T47D (cell line): ENCODE data around the gene VDAC1.
"Not testable (repeated sequence)": the region's sequence is repeated elsewhere in the genome, so short reads cannot be mapped to it uniquely, and the experiment has no call there.

Experiments
- DNase-seq, 2 experiments: peaks; one replicate each; pipeline versions ENCODE4 v3.0.0 to v3.0.0-alpha.2; 2011 to 2012; ENCODE audit warnings: low read depth in 1 of 2, low spot score in 1 of 2
- JUND ChIP-seq: IDR thresholded peaks from 2 replicates; pipeline ENCODE4 v1.6.1; 2012; ENCODE audit warnings: low read depth
- in situ Hi-C: cut with HindIII; loops from 2 replicates; pipeline ENCODE4 v1.10.0; 2016; ENCODE audit warnings: low sequenced_read_pairs, low pct_unique_long_range_greater_than_20kb

VDAC1 gene

GRCh38 chr5:133967698-133968203, 37.0 kb downstream of the VDAC1 start:
- no peak for TF ChIP-seq JUND
- no peak for DNase-seq
- in situ Hi-C loops, result no loop called here

GRCh38 chr5:133967124-133967523, 37.7 kb downstream of the VDAC1 start:
- TF ChIP-seq JUND, result no peak
- in situ Hi-C loops, result no loop called here
- no peak for DNase-seq

DNA sequence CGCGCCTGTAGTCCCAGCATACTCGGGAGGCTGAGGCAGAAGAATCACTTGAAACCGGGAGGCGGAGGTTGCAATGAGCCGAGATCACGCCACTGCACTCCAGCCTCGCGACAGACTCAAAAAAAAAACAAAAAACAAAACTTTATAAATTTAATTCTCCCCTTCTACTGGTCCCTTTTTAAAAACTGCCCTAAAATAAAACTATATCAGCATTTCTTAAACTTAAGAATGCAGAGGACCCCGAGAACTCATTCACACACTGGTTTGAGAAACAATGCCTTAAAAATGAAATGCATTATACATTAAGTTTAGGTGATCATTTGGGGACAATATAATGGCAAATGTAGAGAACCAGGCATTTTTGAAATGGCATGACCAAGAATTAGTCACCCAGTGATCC, 38.7 kb downstream of the VDAC1 start:
- no peak for TF ChIP-seq JUND
- in situ Hi-C loops, result no loop called here
- DNase-seq, result no peak

GRCh38 chr5:133963493-133964128, 41.2 kb downstream of the VDAC1 start:
- in situ Hi-C loops, result no loop called here
- no peak for DNase-seq
- TF ChIP-seq JUND, result no peak

DNA sequence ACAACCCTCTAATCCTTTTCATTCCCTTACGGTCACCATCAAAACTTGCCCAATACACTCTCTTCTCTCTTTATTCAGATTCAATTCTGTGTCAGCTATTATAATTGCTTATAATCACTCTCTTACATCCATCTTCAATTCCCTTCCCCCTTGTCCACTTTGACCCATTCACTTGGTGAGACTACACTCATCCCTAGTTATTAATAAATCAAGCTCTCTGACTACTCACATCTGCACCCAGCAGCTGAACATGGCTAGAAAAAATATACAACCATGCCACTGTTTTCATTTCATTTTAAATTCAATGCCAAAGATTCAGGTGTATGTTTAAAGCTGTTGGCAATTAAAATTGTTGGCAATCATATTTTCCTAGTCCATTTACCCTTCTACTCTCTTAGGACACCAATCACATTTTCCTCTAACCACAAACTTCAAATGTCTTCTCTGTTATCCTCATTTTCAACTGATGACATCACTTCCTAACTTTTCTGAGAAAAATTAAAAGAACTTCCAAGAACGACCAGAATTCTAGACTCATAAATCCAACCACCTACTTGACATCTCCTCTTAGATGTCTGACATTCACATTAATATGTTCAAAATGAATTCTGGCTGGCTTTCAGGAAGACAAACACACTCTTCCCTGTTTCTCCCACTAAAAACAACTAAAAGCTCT, 41.8 kb downstream of the VDAC1 start:
- no peak for DNase-seq
- in situ Hi-C loops, result no loop called here
- TF ChIP-seq JUND, result no peak

DNA sequence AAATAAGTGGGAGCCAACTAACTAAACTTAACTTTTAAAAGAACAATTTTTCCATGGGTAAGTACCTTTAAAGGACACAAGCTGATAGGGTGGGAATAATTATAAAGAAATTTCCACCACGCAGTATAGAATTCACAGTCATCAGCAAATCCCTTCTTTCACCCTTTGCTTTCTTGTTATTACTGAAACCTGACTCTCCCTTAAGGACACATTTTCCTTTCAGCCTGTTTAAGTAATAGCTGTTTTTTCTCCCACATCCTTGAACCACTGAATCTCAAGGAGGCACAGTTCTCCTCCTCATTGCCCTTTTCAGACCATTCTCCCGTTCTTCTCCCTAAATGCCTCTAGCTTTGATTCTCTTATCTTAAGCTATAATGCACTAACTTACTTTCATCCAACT, 42.6 kb downstream of the VDAC1 start:
- no peak for TF ChIP-seq JUND
- in situ Hi-C loops, result no loop called here
- no peak for DNase-seq

GRCh38 chr5:133959643-133960042, 45.1 kb downstream of the VDAC1 start:
- DNase-seq, result no peak
- no peak for TF ChIP-seq JUND
- in situ Hi-C loops, result no loop called here

- DNase-seq, result no peak
- TF ChIP-seq JUND, result no peak
- in situ Hi-C loops, result no loop called here
These were observed 47.2 kb downstream of the VDAC1 start for GRCh38 chr5:133957591-133957990.

DNA sequence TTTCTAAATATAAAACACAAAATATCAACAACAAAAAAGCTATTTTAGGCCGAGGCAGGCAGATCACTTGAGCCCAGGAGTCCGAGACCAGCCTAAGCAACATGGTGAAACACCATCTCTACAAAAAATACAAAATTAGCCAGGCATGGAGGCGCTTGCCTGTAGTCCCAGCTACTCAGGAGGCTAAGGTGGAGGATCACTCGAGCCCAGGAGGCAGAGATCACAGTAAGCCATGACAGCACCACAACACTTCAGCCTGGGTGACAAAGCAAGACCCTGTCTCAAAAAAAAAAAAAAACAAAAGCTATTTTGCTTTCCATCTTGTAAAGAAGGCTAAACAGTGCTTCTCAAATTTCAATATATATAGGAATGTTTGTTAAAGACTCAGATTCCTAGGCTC, 47.7 kb downstream of the VDAC1 start:
- no peak for DNase-seq
- no peak for TF ChIP-seq JUND
- in situ Hi-C loops, result no loop called here

GRCh38 chr5:133956196-133956595, 48.6 kb downstream of the VDAC1 start:
- in situ Hi-C loops, result not testable (repeated sequence)

GRCh38 chr5:133953568-133954145, 51.1 kb downstream of the VDAC1 start:
- no peak for DNase-seq
- in situ Hi-C loops, result no loop called here
- TF ChIP-seq JUND, result no peak

More at GRCh38 chr5:133956196-133956595, 48.6 kb downstream of the VDAC1 start:
- DNase-seq, result not testable (repeated sequence)

- no peak for DNase-seq
- in situ Hi-C loops, result no loop called here
- TF ChIP-seq JUND, result no peak
These were observed 51.8 kb downstream of the VDAC1 start for GRCh38 chr5:133952729-133953567.
